Naive B cell (primary cell): ENCODE data around the gene GPR137B. TPM values are rescaled to one million over a fixed set of nuclear protein-coding genes. Genes with fewer than 3 reads are reported as not detected.
"Not testable (repeated sequence)": the region's sequence is repeated elsewhere in the genome, so short reads cannot be mapped to it uniquely, and the experiment has no call there.

Source experiments
- ATAC-seq, 2 donors: fragments of 150-1000 bp; cut with Tn5 transposase; 2 replicates each; pipeline ENCODE4 v1.10.0; 2021; ENCODE audit warnings: low read depth in 2 of 2, mild to moderate bottlenecking in 2 of 2, moderate library complexity in 2 of 2
- DNase-seq: peaks from one replicate; pipeline ENCODE4 v3.0.0; 2022
- H3K27ac Mint-ChIP-seq, 6 donors: one replicate each; pipeline ENCODE4 v1.8.0; 2020 to 2022; ENCODE audit warnings: mild to moderate bottlenecking in 6 of 6, mixed read lengths in 6 of 6, moderate library complexity in 5 of 6, inconsistent platforms in 2 of 6
- H3K27me3 Mint-ChIP-seq, 3 donors: one replicate each; pipeline ENCODE4 v1.8.0; 2021 to 2022; ENCODE audit warnings: mixed read lengths in 3 of 3, mild to moderate bottlenecking in 1 of 3
- H3K36me3 Mint-ChIP-seq, 2 donors: one replicate each; pipeline ENCODE4 v1.8.0; 2020 to 2022; ENCODE audit warnings: mixed read lengths in 2 of 2, inconsistent platforms in 1 of 2, mild to moderate bottlenecking in 1 of 2
- H3K4me1 Mint-ChIP-seq, 3 donors: one replicate each; pipeline ENCODE4 v1.8.0; 2020 to 2022; ENCODE audit warnings: mixed read lengths in 3 of 3, inconsistent platforms in 1 of 3, mild to moderate bottlenecking in 1 of 3, moderate library complexity in 1 of 3
- H3K4me3 Mint-ChIP-seq, 8 donors: one replicate each; pipeline ENCODE4 v1.8.0; 2020 to 2022; ENCODE audit warnings: mild to moderate bottlenecking in 8 of 8, mixed read lengths in 8 of 8, moderate library complexity in 8 of 8, inconsistent platforms in 2 of 8
- H3K9me3 Mint-ChIP-seq, 7 donors: one replicate each; pipeline ENCODE4 v1.8.0; 2020 to 2022; ENCODE audit warnings: mixed read lengths in 7 of 7, mild to moderate bottlenecking in 5 of 7, inconsistent platforms in 2 of 7, moderate library complexity in 1 of 7
- polyA plus RNA-seq, 6 donors: library from polyadenylated mRNA; unstranded; fragments of 300-500 nt; fragmentation: Illumina TruSeq; gene quantifications; one replicate each; pipeline ENCODE4 v1.2.3, GENCODE V29; 2021; ENCODE audit warnings: low read depth in 6 of 6

GPR137B gene
- polyA plus RNA-seq, 6 donors from 2014 or later: 1.1 to 4.0 (median 2.6) TPM

GRCh38 chr1:236151739-236152424 is 9.5 kb downstream of the GPR137B start:
- Mint-ChIP-seq H3K4me3 (no peak overlapping the region), H3K36me3 (peaks cover 0 to 7% of the 10 kb centered on the region in 2 donors), H3K4me1 (peaks cover 19 to 27% (median 21%) of the 10 kb centered on the region in 3 donors), H3K27me3 (peaks cover 21 to 34% (median 29%) of the 10 kb centered on the region in 3 donors), H3K9me3 (peaks cover 0 to 7% (median 2%) of the 10 kb centered on the region in 7 donors), H3K27ac (peak overlapping the region in 1 of 6 donors; percentile 60)
- ATAC-seq (no peak), DNase-seq (no peak)

GRCh38 chr1:236154126-236154525 is 11.8 kb downstream of the GPR137B start:
- Mint-ChIP-seq H3K36me3 (peaks cover 0 to 7% of the 10 kb centered on the region in 2 donors), H3K27me3 (peaks cover 10 to 20% (median 12%) of the 10 kb centered on the region in 3 donors), H3K27ac (no peak overlapping the region), H3K4me3 (no peak overlapping the region), H3K9me3 (peaks cover 0 to 7% (median 3%) of the 10 kb centered on the region in 7 donors), H3K4me1 (peaks cover 20 to 36% (median 26%) of the 10 kb centered on the region in 3 donors)
- no peak for ATAC-seq
- DNase-seq: no peak

- DNase-seq (no peak), ATAC-seq (no peak)
- peaks cover 0 to 7% of the 10 kb centered on the region in 2 donors for H3K36me3 Mint-ChIP-seq
- H3K27me3 Mint-ChIP-seq: peaks cover 7 to 22% (median 10%) of the 10 kb centered on the region in 3 donors
- H3K4me1 Mint-ChIP-seq: peaks cover 25 to 41% (median 27%) of the 10 kb centered on the region in 3 donors
- H3K4me3 Mint-ChIP-seq: peak overlapping the region in 2 of 8 donors; percentile 33 to 57
- peak overlapping the region in 4 of 6 donors; percentile 47 to 84 (median 62) for H3K27ac Mint-ChIP-seq
- H3K9me3 Mint-ChIP-seq: peaks cover 0 to 7% (median 5%) of the 10 kb centered on the region in 7 donors
These were observed 12.5 kb downstream of the GPR137B start for GRCh38 chr1:236154671-236155398.

- H3K4me1 Mint-ChIP-seq: peaks cover 21 to 46% (median 33%) of the 10 kb centered on the region in 3 donors
- peak overlapping the region in 2 of 8 donors; percentile 17 to 57 for H3K4me3 Mint-ChIP-seq
- ATAC-seq (no peak), DNase-seq (no peak)
- peaks cover 0 to 7% (median 5%) of the 10 kb centered on the region in 7 donors for H3K9me3 Mint-ChIP-seq
- peaks cover 0 to 7% of the 10 kb centered on the region in 2 donors for H3K36me3 Mint-ChIP-seq
- peak overlapping the region in 3 of 6 donors; percentile 47 to 86 (median 84) for H3K27ac Mint-ChIP-seq
- H3K27me3 Mint-ChIP-seq: peaks cover 1 to 17% (median 6%) of the 10 kb centered on the region in 3 donors
These were observed 13.0 kb downstream of the GPR137B start for GRCh38 chr1:236155399-236155767.

- Mint-ChIP-seq H3K27ac (peak overlapping the region in 5 of 6 donors; percentile 74 to 93 (median 84)), H3K4me3 (peak overlapping the region in 2 of 8 donors; percentile 17 to 70), H3K4me1 (peaks cover 27 to 52% (median 38%) of the 10 kb centered on the region in 3 donors), H3K9me3 (peaks cover 0 to 8% (median 5%) of the 10 kb centered on the region in 7 donors), H3K36me3 (peaks cover 0 to 11% of the 10 kb centered on the region in 2 donors), H3K27me3 (peaks cover 3 to 17% (median 6%) of the 10 kb centered on the region in 3 donors)
- ATAC-seq: no peak
- DNase-seq: no peak
These were observed 13.6 kb downstream of the GPR137B start for GRCh38 chr1:236155841-236156503.

- peaks cover 6 to 15% (median 10%) of the 10 kb centered on the region in 3 donors for H3K27me3 Mint-ChIP-seq
- peak overlapping the region in 5 of 6 donors; percentile 43 to 93 (median 80) for H3K27ac Mint-ChIP-seq
- peaks cover 4 to 18% of the 10 kb centered on the region in 2 donors for H3K36me3 Mint-ChIP-seq
- DNase-seq (peak; percentile 61), ATAC-seq (peak; percentile 82 to 87)
- H3K9me3 Mint-ChIP-seq: peaks cover 0 to 15% (median 11%) of the 10 kb centered on the region in 7 donors
- H3K4me1 Mint-ChIP-seq: peaks cover 34 to 56% (median 39%) of the 10 kb centered on the region in 3 donors
- H3K4me3 Mint-ChIP-seq: peak overlapping the region in 4 of 8 donors; percentile 18 to 64 (median 29)
These were observed 14.3 kb downstream of the GPR137B start for GRCh38 chr1:236156512-236157208.

GRCh38 chr1:236158072-236158471 is 15.7 kb downstream of the GPR137B start:
- Mint-ChIP-seq H3K9me3 (peaks cover 3 to 26% (median 20%) of the 10 kb centered on the region in 7 donors), H3K36me3 (peaks cover 9 to 22% of the 10 kb centered on the region in 2 donors), H3K4me1 (peaks cover 36 to 60% (median 41%) of the 10 kb centered on the region in 3 donors), H3K27me3 (peaks cover 5 to 14% (median 13%) of the 10 kb centered on the region in 3 donors)
- not testable (repeated sequence) for H3K4me3 Mint-ChIP-seq, ATAC-seq, DNase-seq, H3K27ac Mint-ChIP-seq

GRCh38 chr1:236158719-236159118 is 16.4 kb downstream of the GPR137B start:
- ATAC-seq: no peak
- H3K9me3 Mint-ChIP-seq: peaks cover 8 to 32% (median 27%) of the 10 kb centered on the region in 7 donors
- H3K4me3 Mint-ChIP-seq: peak overlapping the region in 2 of 8 donors; percentile 45 to 69
- peaks cover 13 to 28% of the 10 kb centered on the region in 2 donors for H3K36me3 Mint-ChIP-seq
- peaks cover 43 to 66% (median 47%) of the 10 kb centered on the region in 3 donors for H3K4me1 Mint-ChIP-seq
- DNase-seq: no peak
- H3K27me3 Mint-ChIP-seq: peaks cover 0 to 14% (median 13%) of the 10 kb centered on the region in 3 donors
- peak overlapping the region in 2 of 6 donors; percentile 54 to 58 for H3K27ac Mint-ChIP-seq

GRCh38 chr1:236159704-236160539 is 17.6 kb downstream of the GPR137B start:
- H3K4me3 Mint-ChIP-seq: peak overlapping the region in 5 of 8 donors; percentile 38 to 78 (median 69)
- DNase-seq (peak; percentile 9), ATAC-seq (peak; percentile 14 to 24)
- peaks cover 13 to 40% of the 10 kb centered on the region in 2 donors for H3K36me3 Mint-ChIP-seq
- H3K27ac Mint-ChIP-seq: peak overlapping the region; percentile 54 to 93 (median 70)
- peaks cover 53 to 74% (median 53%) of the 10 kb centered on the region in 3 donors for H3K4me1 Mint-ChIP-seq
- peaks cover 0 to 14% (median 13%) of the 10 kb centered on the region in 3 donors for H3K27me3 Mint-ChIP-seq
- H3K9me3 Mint-ChIP-seq: peaks cover 14 to 38% (median 34%) of the 10 kb centered on the region in 7 donors

- Mint-ChIP-seq H3K4me1 (peaks cover 47 to 69% (median 48%) of the 10 kb centered on the region in 3 donors), H3K9me3 (peaks cover 14 to 38% (median 34%) of the 10 kb centered on the region in 7 donors), H3K4me3 (peak overlapping the region in 4 of 8 donors; percentile 38 to 78 (median 60)), H3K36me3 (peaks cover 13 to 37% of the 10 kb centered on the region in 2 donors), H3K27me3 (peaks cover 0 to 14% (median 8%) of the 10 kb centered on the region in 3 donors), H3K27ac (peak overlapping the region in 5 of 6 donors; percentile 63 to 93 (median 79))
- DNase-seq (no peak), ATAC-seq (no peak)
These were observed 18.3 kb downstream of the GPR137B start for GRCh38 chr1:236160540-236161127.

GRCh38 chr1:236161230-236161629 is 18.9 kb downstream of the GPR137B start:
- Mint-ChIP-seq H3K9me3 (peaks cover 14 to 38% (median 34%) of the 10 kb centered on the region in 7 donors), H3K27me3 (peaks cover 0 to 14% (median 5%) of the 10 kb centered on the region in 3 donors), H3K4me1 (peaks cover 44 to 63% (median 46%) of the 10 kb centered on the region in 3 donors), H3K4me3 (peak overlapping the region in 1 of 8 donors; percentile 12), H3K27ac (peak overlapping the region in 2 of 6 donors; percentile 64 to 76), H3K36me3 (peaks cover 13 to 35% of the 10 kb centered on the region in 2 donors)
- ATAC-seq (no peak), DNase-seq (no peak)
